A549 (cell line): ENCODE results near the gene TOX2. TPM values are rescaled to one million over a fixed set of nuclear protein-coding genes. Genes with fewer than 3 reads are reported as not detected.

Experiments used
- ATAC-seq, 2 experiments: fragments of 200-7000 bp in 1 of 2; fragments of >200 bp in 1 of 2; cut with Nextera tagmentation in 1 of 2; cut with Tn5 transposase in 1 of 2; 3 replicates each; pipeline versions ENCODE4 v1.8.0 to v1.9.1; 2018 to 2020; ENCODE audit warnings: mild to moderate bottlenecking in 1 of 2, moderate library complexity in 1 of 2
- CTCF ChIA-PET: fragments of 300-600 bp; sonication (Branson Sonifier 250); formaldehyde crosslinking; extraction: SDS; loops from one replicate; lab custom pipeline; 2021; ENCODE audit warnings: antibody characterized with exemption, inconsistent platforms; lab: Yijun Ruan, JAX
- POLR2A ChIA-PET: fragments of 350-600 bp; formaldehyde crosslinking; extraction: SDS; loops from one replicate; lab custom pipeline; 2021; ENCODE audit warnings: antibody characterized with exemption, inconsistent platforms; lab: Yijun Ruan, JAX
- DNase-seq, 2 experiments: peaks; one replicate each; pipeline versions ENCODE4 v3.0.0 to v3.0.0-alpha.2; 2011 to 2016; ENCODE audit warnings: low read depth in 1 of 2, low spot score in 1 of 2
- FAIRE-seq: peaks from 2 replicates; lab custom pipeline; 2011; peaks lifted over from hg19 to GRCh38; lab: Jason Lieb, UNC
- H3K27ac ChIP-seq, 2 experiments: fragments of >200 bp; sonication (Bioruptor Twin); formaldehyde crosslinking; 3 replicates each; pipeline ENCODE4 v1.5.1; 2016 to 2017
- H3K4me1 ChIP-seq: fragments of >200 bp; sonication (Bioruptor Twin); formaldehyde crosslinking; 3 replicates; pipeline ENCODE4 v1.6.1; 2016
- H3K4me2 ChIP-seq: fragments of >200 bp; sonication (Bioruptor Twin); formaldehyde crosslinking; 3 replicates; pipeline ENCODE4 v1.6.1; 2016
- H3K4me3 ChIP-seq: fragments of >200 bp; sonication (Bioruptor Twin); formaldehyde crosslinking; 3 replicates; pipeline ENCODE4 v1.5.1; 2016
- H3K9me3 ChIP-seq: fragments of >200 bp; sonication (Bioruptor Twin); formaldehyde crosslinking; 3 replicates; pipeline ENCODE4 v1.6.1; 2016
- BHLHE40 ChIP-seq: IDR thresholded peaks from 2 replicates; pipeline ENCODE4 v1.6.1; 2012; ENCODE audit warnings: low read depth, low read length, inconsistent platforms
- CBX2 ChIP-seq: fragments of 200-600 bp; sonication (generic); IDR thresholded peaks from 2 replicates; pipeline ENCODE4 v1.6.1; 2016; ENCODE audit warnings: low read depth, mild to moderate bottlenecking, borderline replicate concordance
- CBX8 ChIP-seq: fragments of 200-600 bp; sonication (generic); IDR thresholded peaks from 2 replicates; pipeline ENCODE4 v1.6.1; 2016
- EHMT2 ChIP-seq: fragments of 200-600 bp; sonication (generic); IDR thresholded peaks from 2 replicates; pipeline ENCODE4 v1.6.1; 2016; ENCODE audit warnings: antibody characterized with exemption, low read depth, mild to moderate bottlenecking, moderate library complexity
- ELK1 ChIP-seq: fragments of 150-350 bp; IDR thresholded peaks from 2 replicates; pipeline ENCODE4 v1.6.1; 2014; ENCODE audit warnings: low read depth, mild to moderate bottlenecking, low read length
- EP300 ChIP-seq, 2 experiments: fragments of >200 bp; sonication (Bioruptor Twin); formaldehyde crosslinking; IDR thresholded peaks; 2 replicates in 1 of 2; 3 replicates in 1 of 2; pipeline ENCODE4 v1.6.1; 2016 to 2017
- ESRRA ChIP-seq: fragments of 150-350 bp; IDR thresholded peaks from 2 replicates; pipeline ENCODE4 v1.6.1; 2014; ENCODE audit warnings: mild to moderate bottlenecking, low read length, borderline replicate concordance
- FOSB ChIP-seq: fragments of 250-450 bp; sonication (Bioruptor Pico); IDR thresholded peaks from 2 replicates; pipeline ENCODE4 v1.5.0; 2020; ENCODE audit warnings: mild to moderate bottlenecking, moderate library complexity
- HDAC2 ChIP-seq: fragments of 200-600 bp; sonication (generic); IDR thresholded peaks from 2 replicates; pipeline ENCODE4 v1.6.1; 2016
- HEYL ChIP-seq: fragments of 250-450 bp; sonication (Bioruptor Pico); IDR thresholded peaks from 2 replicates; pipeline ENCODE4 v1.8.0; 2021; ENCODE audit warnings: mild to moderate bottlenecking, moderate library complexity
- HOXB5 ChIP-seq: fragments of 250-450 bp; sonication (Bioruptor Pico); IDR thresholded peaks from 2 replicates; pipeline ENCODE4 v1.5.0; 2020; ENCODE audit warnings: mild to moderate bottlenecking, moderate library complexity
- JUN ChIP-seq, 2 experiments: fragments of >200 bp; sonication (Bioruptor Twin); formaldehyde crosslinking; IDR thresholded peaks; 2 replicates in 1 of 2; 3 replicates in 1 of 2; pipeline ENCODE4 v1.6.1; 2016 to 2017
- JUNB ChIP-seq: fragments of >200 bp; sonication (Bioruptor Twin); formaldehyde crosslinking; IDR thresholded peaks from 2 replicates; pipeline ENCODE4 v1.6.1; 2016
- KDM1A ChIP-seq: fragments of 200-600 bp; sonication (generic); IDR thresholded peaks from 2 replicates; pipeline ENCODE4 v1.6.1; 2016; ENCODE audit warnings: low read depth, mild to moderate bottlenecking
- KDM5A ChIP-seq: fragments of 200-600 bp; sonication (generic); IDR thresholded peaks from 2 replicates; pipeline ENCODE4 v1.6.1; 2016; ENCODE audit warnings: antibody characterized with exemption, mild to moderate bottlenecking
- MAFK ChIP-seq: fragments of 450-650 bp; IDR thresholded peaks from 2 replicates; pipeline ENCODE4 v1.6.1; 2014; ENCODE audit not compliant: partially characterized antibody
- RAD21 ChIP-seq, 2 experiments: fragments of >200 bp in 1 of 2; sonication (Bioruptor Twin) in 1 of 2; formaldehyde crosslinking in 1 of 2; IDR thresholded peaks in 1 of 2; conservative IDR thresholded peaks in 1 of 2; 2 replicates in 1 of 2; 3 replicates in 1 of 2; pipeline ENCODE4 v1.6.1; 2012 to 2018; ENCODE audit warnings: inconsistent platforms in 1 of 2
- RARB ChIP-seq: fragments of 250-450 bp; sonication (Bioruptor Pico); IDR thresholded peaks from 2 replicates; pipeline ENCODE4 v1.8.0; 2021; ENCODE audit warnings: mild to moderate bottlenecking, moderate library complexity
- RCOR1 ChIP-seq: fragments of 150-350 bp; IDR thresholded peaks from 2 replicates; pipeline ENCODE4 v1.6.1; 2014; ENCODE audit warnings: antibody characterized with exemption, low read length, low read depth
- RFX5 ChIP-seq: fragments of 450-650 bp; IDR thresholded peaks from 2 replicates; pipeline ENCODE4 v1.7.1; 2014; ENCODE audit warnings: antibody characterized with exemption, mild to moderate bottlenecking, moderate library complexity
- SMC3 ChIP-seq: fragments of >200 bp; sonication (Bioruptor Twin); formaldehyde crosslinking; IDR thresholded peaks from 3 replicates; pipeline ENCODE4 v1.6.1; 2018; ENCODE audit warnings: inconsistent platforms
- TFCP2L1 ChIP-seq: fragments of 250-450 bp; sonication (Bioruptor Pico); IDR thresholded peaks from 2 replicates; pipeline ENCODE4 v1.5.0; 2021; ENCODE audit warnings: mild to moderate bottlenecking
- ZNF302 ChIP-seq: fragments of 250-450 bp; sonication (Bioruptor Pico); IDR thresholded peaks from 2 replicates; pipeline ENCODE4 v1.9.0; 2021; ENCODE audit warnings: inconsistent platforms, mild to moderate bottlenecking, moderate library complexity
- WGBS: methylation state at CpG from one replicate; pipeline ENCODE4 v1.1.6; 2017; ENCODE audit errors: missing lambda C conversion rate; 5-methylcytosine and 5-hydroxymethylcytosine counted together
- polyA plus RNA-seq, 4 experiments: library from polyadenylated mRNA; depleted of rRNA in 3 of 4; stranded (reverse); fragments of >200 nt; fragmentation: RNase III in 1 of 4; extraction: RNeasy Plus Mini Kit Qiagen cat#74134 plus additional on column Dnase treatment in 1 of 4; gene quantifications; 2 replicates in 3 of 4; 3 replicates in 1 of 4; pipeline ENCODE4 v1.2.3, GENCODE V29; 2011 to 2017
- TF ChIP-seq, protein P1 (sequence below): fragments of 250-450 bp; sonication (Bioruptor Pico); IDR thresholded peaks from 2 replicates; pipeline ENCODE4 v1.5.0; 2020; ENCODE audit warnings: low read depth, mild to moderate bottlenecking, moderate library complexity
- TF ChIP-seq, protein P2 (sequence below): fragments of >200 bp; sonication (Bioruptor Twin); formaldehyde crosslinking; IDR thresholded peaks from 3 replicates; pipeline ENCODE4 v1.5.1; 2016
- TF ChIP-seq, protein P3 (sequence below): IDR thresholded peaks from 2 replicates; pipeline ENCODE4 v1.6.1; 2012
- TF ChIP-seq, protein P4 (sequence below): IDR thresholded peaks from 2 replicates; pipeline ENCODE4 v1.6.1; 2012
- TF ChIP-seq, protein P5 (sequence below): fragments of >200 bp; sonication (Bioruptor Twin); formaldehyde crosslinking; IDR thresholded peaks from 2 replicates; pipeline ENCODE4 v1.6.1; 2016

TOX2 gene
- polyA plus RNA-seq, 2 of the 4 experiments (the other 2 are of a cell fraction): 2.5 to 5.3 TPM

DNA sequence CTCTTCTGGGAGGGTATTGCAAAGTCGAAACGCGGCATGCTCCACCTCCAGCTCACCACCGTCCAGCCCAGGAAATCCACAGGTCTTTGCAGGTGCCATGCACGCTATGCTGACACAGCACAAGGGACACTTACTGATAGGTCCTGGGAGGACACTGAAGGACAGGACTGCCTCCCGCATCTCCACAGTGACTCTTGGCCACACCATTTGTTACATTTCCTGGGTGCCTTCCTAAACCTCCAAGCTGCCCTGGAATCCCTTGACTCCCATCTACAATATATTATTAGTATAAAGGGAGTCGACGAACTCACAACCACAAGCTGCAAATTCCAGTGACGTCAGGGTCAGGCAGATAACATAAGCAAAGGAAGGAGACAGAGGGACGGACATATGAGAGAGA is 165.4 kb downstream of the TOX2 start:
- Histone ChIP-seq H3K4me1 (no peaks in the 10 kb centered on the region), H3K4me3 (no peak overlapping the region), H3K4me2 (no peak overlapping the region; the same call in 2 of the 3 replicates), H3K27ac (no peak overlapping the region), H3K9me3 (no peaks in the 10 kb centered on the region)
- no peak for DNase-seq
- 80% methylated on average over 10 of the region's 10 CpGs for WGBS
- POLR2A ChIA-PET: no interaction called here
- no peak for FAIRE-seq
- CTCF ChIA-PET: interaction anchor here (0.6 to 9.2 kb wide), 74 partner anchors 8 to 639 kb away, joined by 3 to 210 read pairs (median 4); partner anchors contain the start of gene SGK2
- no peak for ATAC-seq
- peak; percentile 52 for TF ChIP-seq MAFK
- no peak for TF ChIP-seq ESRRA
- TF ChIP-seq, protein P1, sequence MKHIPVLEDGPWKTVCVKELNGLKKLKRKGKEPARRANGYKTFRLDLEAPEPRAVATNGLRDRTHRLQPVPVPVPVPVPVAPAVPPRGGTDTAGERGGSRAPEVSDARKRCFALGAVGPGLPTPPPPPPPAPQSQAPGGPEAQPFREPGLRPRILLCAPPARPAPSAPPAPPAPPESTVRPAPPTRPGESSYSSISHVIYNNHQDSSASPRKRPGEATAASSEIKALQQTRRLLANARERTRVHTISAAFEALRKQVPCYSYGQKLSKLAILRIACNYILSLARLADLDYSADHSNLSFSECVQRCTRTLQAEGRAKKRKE: no peak
- no peak for TF ChIP-seq JUNB
- TF ChIP-seq, protein P2, sequence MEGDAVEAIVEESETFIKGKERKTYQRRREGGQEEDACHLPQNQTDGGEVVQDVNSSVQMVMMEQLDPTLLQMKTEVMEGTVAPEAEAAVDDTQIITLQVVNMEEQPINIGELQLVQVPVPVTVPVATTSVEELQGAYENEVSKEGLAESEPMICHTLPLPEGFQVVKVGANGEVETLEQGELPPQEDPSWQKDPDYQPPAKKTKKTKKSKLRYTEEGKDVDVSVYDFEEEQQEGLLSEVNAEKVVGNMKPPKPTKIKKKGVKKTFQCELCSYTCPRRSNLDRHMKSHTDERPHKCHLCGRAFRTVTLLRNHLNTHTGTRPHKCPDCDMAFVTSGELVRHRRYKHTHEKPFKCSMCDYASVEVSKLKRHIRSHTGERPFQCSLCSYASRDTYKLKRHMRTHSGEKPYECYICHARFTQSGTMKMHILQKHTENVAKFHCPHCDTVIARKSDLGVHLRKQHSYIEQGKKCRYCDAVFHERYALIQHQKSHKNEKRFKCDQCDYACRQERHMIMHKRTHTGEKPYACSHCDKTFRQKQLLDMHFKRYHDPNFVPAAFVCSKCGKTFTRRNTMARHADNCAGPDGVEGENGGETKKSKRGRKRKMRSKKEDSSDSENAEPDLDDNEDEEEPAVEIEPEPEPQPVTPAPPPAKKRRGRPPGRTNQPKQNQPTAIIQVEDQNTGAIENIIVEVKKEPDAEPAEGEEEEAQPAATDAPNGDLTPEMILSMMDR: no peak

GRCh38 chr20:44080646-44081267 is 166.1 kb downstream of the TOX2 start:
- no peak overlapping the region for H3K4me3 ChIP-seq
- H3K9me3 ChIP-seq: no peaks in the 10 kb centered on the region
- H3K27ac ChIP-seq: peak overlapping the region in 1 of 2 experiments; percentile 16; a peak in 1 of 6 replicates
- CTCF ChIA-PET: interaction anchor here (0.6 to 9.2 kb wide), 79 partner anchors 8 to 640 kb away, joined by 3 to 210 read pairs (median 4); partner anchors contain the start of gene SGK2
- ATAC-seq: peak; percentile 91 to 98
- POLR2A ChIA-PET: no interaction called here
- peak overlapping the region; percentile 36; the same call in 1 of the 3 replicates for H3K4me2 ChIP-seq
- peak; percentile 77 to 85 for DNase-seq
- 21% methylated on average over 8 of the region's 8 CpGs for whole genome bisulfite sequencing
- no peaks in the 10 kb centered on the region for H3K4me1 ChIP-seq
- TF ChIP-seq, protein P3, sequence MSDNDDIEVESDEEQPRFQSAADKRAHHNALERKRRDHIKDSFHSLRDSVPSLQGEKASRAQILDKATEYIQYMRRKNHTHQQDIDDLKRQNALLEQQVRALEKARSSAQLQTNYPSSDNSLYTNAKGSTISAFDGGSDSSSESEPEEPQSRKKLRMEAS: no peak
- TF ChIP-seq, protein P2: peak; percentile 96
- TF ChIP-seq SMC3 (peak; percentile 99), HEYL (CRISPR knock-in tag) (no peak), CBX2 (no peak), RFX5 (no peak), EP300 (IDR thresholded peaks at IDR 0.05) (no peak), KDM1A (no peak), EHMT2 (no peak), FOSB (CRISPR knock-in tag) (no peak), BHLHE40 (0 out of 2 replicates have a peak, but pooled peaks have one; percentile 14), JUNB (no peak), ZNF302 (CRISPR knock-in tag) (no peak), HDAC2 (no peak), KDM5A (no peak), ELK1 (no peak), RCOR1 (no peak), JUN (IDR thresholded peaks at IDR 0.05) (no peak), TFCP2L1 (no peak), CBX8 (no peak), HOXB5 (CRISPR knock-in tag) (no peak), RARB (CRISPR knock-in tag) (no peak), RAD21 (conservative IDR thresholded peaks at IDR 0.05 in 1 of 2, IDR thresholded peaks at IDR 0.05 in 1 of 2) (peak; percentile 98 to 99)
- TF ChIP-seq, protein P4, sequence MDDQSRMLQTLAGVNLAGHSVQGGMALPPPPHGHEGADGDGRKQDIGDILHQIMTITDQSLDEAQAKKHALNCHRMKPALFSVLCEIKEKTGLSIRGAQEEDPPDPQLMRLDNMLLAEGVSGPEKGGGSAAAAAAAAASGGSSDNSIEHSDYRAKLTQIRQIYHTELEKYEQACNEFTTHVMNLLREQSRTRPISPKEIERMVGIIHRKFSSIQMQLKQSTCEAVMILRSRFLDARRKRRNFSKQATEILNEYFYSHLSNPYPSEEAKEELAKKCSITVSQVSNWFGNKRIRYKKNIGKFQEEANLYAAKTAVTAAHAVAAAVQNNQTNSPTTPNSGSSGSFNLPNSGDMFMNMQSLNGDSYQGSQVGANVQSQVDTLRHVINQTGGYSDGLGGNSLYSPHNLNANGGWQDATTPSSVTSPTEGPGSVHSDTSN: no peak
- TF ChIP-seq, protein P5, sequence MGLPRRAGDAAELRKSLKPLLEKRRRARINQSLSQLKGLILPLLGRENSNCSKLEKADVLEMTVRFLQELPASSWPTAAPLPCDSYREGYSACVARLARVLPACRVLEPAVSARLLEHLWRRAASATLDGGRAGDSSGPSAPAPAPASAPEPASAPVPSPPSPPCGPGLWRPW: no peak
- FAIRE-seq: no peak
